A549 (cell line): ENCODE data around the gene SGSH.

Source experiments
- CHD2 ChIP-seq: fragments of 150-350 bp; IDR thresholded peaks from 2 replicates; pipeline ENCODE4 v1.6.1; 2014; ENCODE audit warnings: low read length; ENCODE audit not compliant: partially characterized antibody
- EP300 ChIP-seq, 2 experiments: fragments of >200 bp; sonication (Bioruptor Twin); formaldehyde crosslinking; IDR thresholded peaks; 2 replicates in 1 of 2; 3 replicates in 1 of 2; pipeline ENCODE4 v1.6.1; 2016 to 2017
- HDAC2 ChIP-seq: fragments of 200-600 bp; sonication (generic); IDR thresholded peaks from 2 replicates; pipeline ENCODE4 v1.6.1; 2016
- HMGXB4 ChIP-seq: fragments of 250-450 bp; sonication (Bioruptor Pico); IDR thresholded peaks from 2 replicates; pipeline ENCODE4 v1.5.0; 2021; ENCODE audit warnings: mild to moderate bottlenecking, moderate library complexity, borderline replicate concordance
- JUN ChIP-seq, 2 experiments: fragments of >200 bp; sonication (Bioruptor Twin); formaldehyde crosslinking; IDR thresholded peaks; 2 replicates in 1 of 2; 3 replicates in 1 of 2; pipeline ENCODE4 v1.6.1; 2016 to 2017
- JUNB ChIP-seq: fragments of >200 bp; sonication (Bioruptor Twin); formaldehyde crosslinking; IDR thresholded peaks from 2 replicates; pipeline ENCODE4 v1.6.1; 2016
- POLR2A ChIP-seq: IDR thresholded peaks from 2 replicates; pipeline ENCODE4 v1.6.1; 2012; ENCODE audit warnings: mild to moderate bottlenecking, low read length
- RNF2 ChIP-seq: fragments of 200-600 bp; sonication (generic); IDR thresholded peaks from 2 replicates; pipeline ENCODE4 v1.6.1; 2016; ENCODE audit warnings: low read depth, mild to moderate bottlenecking, antibody characterized with exemption, moderate library complexity, borderline replicate concordance
- SMC3 ChIP-seq: fragments of >200 bp; sonication (Bioruptor Twin); formaldehyde crosslinking; IDR thresholded peaks from 3 replicates; pipeline ENCODE4 v1.6.1; 2018; ENCODE audit warnings: inconsistent platforms
- ZFP36 ChIP-seq: fragments of 450-650 bp; IDR thresholded peaks from 2 replicates; pipeline ENCODE4 v1.6.1; 2014; ENCODE audit warnings: borderline replicate concordance; ENCODE audit not compliant: partially characterized antibody
- TF ChIP-seq, protein P1 (sequence below): fragments of >200 bp; sonication (Bioruptor Twin); formaldehyde crosslinking; IDR thresholded peaks from 3 replicates; pipeline ENCODE4 v1.5.1; 2016

- TF ChIP-seq, protein P1, sequence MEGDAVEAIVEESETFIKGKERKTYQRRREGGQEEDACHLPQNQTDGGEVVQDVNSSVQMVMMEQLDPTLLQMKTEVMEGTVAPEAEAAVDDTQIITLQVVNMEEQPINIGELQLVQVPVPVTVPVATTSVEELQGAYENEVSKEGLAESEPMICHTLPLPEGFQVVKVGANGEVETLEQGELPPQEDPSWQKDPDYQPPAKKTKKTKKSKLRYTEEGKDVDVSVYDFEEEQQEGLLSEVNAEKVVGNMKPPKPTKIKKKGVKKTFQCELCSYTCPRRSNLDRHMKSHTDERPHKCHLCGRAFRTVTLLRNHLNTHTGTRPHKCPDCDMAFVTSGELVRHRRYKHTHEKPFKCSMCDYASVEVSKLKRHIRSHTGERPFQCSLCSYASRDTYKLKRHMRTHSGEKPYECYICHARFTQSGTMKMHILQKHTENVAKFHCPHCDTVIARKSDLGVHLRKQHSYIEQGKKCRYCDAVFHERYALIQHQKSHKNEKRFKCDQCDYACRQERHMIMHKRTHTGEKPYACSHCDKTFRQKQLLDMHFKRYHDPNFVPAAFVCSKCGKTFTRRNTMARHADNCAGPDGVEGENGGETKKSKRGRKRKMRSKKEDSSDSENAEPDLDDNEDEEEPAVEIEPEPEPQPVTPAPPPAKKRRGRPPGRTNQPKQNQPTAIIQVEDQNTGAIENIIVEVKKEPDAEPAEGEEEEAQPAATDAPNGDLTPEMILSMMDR = no peak
- TF ChIP-seq POLR2A (no peak), EP300 (IDR thresholded peaks at IDR 0.05) (no peak), JUN (IDR thresholded peaks at IDR 0.05) (no peak), RNF2 (no peak), JUNB (no peak), SMC3 (no peak), CHD2 (no peak), HMGXB4 (no peak), ZFP36 (no peak), HDAC2 (no peak)
Observed at GRCh38 chr17:80195141-80195540, 25.0 kb downstream of the SGSH start.
